C4-2B (cell line): ENCODE measurements around the gene TSPAN9.

Source experiments
- CTCF ChIP-seq: fragments of 450-650 bp; conservative IDR thresholded peaks from 2 replicates; pipeline ENCODE4 v1.5.1; 2017; ENCODE audit warnings: mild to moderate bottlenecking
- ZFX ChIP-seq: fragments of 450-650 bp; IDR thresholded peaks from 2 replicates; pipeline ENCODE4 v1.6.1; 2017

DNA sequence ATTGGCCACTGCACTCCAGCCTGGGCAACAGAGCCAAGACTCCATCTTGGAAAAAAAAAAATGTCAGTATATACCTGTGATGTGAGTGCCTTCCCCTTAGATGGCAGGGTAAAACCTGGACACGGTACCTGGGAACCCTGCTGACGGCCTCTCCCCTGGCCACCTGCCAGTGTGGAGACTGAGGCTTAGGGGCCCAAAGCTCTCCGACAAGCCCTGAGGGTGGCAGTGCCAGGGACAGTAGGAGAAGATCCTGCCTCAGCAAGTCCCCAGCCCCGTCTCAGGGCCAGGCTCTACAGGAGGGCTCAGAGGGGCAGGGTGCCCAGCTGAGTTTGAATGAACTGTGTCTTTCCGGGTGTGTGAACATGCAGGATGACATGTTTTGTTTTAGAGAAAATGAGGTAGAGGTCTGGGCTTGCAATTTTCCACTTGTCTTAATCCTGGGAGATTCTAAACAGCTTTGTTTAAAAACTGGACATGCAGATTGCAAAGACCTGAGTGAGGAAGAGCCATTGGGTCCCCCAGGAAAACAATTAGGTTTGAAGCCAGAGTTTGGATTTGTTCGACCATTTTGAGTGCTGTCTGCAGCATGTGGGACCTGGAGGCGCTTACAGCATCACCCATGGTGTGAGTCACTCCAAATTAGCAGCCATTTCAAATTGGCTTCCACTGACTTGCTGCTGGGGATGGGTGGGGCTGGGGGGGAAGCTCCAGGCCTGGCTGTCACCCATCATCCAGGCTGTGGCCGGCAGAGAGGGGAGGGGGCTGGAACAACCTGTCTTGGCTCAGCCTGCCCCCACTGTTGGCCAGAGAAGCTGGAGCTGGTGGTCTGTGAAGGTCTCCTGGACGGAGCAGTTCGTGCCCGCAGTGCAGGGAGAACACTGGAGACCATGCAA is 10.8 kb downstream of the TSPAN9 start:
- TF ChIP-seq CTCF, result no peak
- TF ChIP-seq ZFX, result no peak
